ENCODE data around the gene IMP3.
A peak's percentile ranks its signal among the peaks of the same experiment; 100 is the strongest.

IMP3 gene

DNA sequence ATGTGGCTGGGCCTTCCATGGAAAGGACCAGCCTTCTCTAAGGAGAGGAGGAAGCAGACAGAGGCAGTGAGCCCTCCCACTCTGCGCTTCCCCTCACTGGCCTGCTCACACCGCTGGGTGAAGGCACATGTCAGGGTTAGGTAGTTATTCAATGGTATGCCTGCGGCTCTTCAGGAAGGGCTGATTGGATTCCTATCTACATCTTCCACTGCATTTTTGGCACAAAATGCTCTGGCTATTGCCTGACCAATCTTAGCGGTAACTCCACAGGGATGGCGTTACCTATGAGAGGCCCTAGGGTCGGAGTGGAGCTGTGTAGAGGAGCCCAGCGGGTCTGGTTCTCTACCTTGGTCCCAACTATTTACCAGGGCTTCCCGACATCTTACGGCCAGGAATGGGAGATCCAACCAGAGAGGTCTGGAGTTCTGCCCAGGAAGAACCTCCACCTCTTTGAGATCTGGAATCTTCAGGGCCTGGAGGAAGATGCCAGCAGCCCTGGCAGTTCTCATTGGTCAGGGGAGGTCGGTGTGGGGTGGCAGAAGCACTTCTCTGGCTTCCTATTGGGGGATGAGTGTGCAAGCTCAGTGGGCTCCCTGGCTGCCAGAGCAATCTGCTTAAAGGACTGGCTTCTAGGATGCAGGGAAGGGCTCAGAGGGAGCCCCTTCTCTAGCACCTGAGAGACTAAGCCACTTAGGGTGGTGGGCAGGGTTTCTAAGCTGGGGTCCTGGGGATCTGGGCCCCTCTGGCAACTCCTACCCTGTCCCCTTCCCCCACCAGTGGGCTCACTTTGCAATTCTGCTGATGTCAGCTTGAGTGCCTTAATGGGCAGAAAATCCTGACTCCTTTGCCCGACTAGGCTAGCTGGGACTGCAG, 31.9 kb upstream of the IMP3 start:
- no peak for DNase-seq (ENCODE audit: extremely low read depth, low read depth)
- H3K4me3 ChIP-seq (replicated peaks; ENCODE audit: low read depth, low read length): no peak overlapping the region
- TF ChIP-seq, protein P1, sequence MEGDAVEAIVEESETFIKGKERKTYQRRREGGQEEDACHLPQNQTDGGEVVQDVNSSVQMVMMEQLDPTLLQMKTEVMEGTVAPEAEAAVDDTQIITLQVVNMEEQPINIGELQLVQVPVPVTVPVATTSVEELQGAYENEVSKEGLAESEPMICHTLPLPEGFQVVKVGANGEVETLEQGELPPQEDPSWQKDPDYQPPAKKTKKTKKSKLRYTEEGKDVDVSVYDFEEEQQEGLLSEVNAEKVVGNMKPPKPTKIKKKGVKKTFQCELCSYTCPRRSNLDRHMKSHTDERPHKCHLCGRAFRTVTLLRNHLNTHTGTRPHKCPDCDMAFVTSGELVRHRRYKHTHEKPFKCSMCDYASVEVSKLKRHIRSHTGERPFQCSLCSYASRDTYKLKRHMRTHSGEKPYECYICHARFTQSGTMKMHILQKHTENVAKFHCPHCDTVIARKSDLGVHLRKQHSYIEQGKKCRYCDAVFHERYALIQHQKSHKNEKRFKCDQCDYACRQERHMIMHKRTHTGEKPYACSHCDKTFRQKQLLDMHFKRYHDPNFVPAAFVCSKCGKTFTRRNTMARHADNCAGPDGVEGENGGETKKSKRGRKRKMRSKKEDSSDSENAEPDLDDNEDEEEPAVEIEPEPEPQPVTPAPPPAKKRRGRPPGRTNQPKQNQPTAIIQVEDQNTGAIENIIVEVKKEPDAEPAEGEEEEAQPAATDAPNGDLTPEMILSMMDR (IDR thresholded peaks at IDR 0.05; ENCODE audit: low read depth, low read length, missing control alignments): no peak

DNA sequence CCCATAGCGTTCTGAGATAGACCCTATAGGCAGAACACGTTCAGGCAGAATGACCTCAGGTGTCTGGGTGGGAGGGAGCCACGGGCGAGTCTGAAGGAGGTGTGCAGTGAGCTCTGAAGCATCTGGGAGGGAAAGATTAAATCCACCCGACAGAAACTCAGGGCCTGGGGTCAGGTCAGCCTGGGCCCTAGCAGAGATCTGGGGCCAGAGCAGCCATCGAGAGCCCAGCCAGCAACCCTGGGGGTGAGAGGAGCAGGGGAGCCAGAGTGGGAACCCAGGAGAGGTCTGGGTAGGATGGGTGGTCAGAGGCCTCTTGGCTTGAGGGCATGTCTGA, 29.8 kb upstream of the IMP3 start:
- no peak overlapping the region for H3K4me3 ChIP-seq (replicated peaks; ENCODE audit: low read depth, low read length)
- DNase-seq (ENCODE audit: extremely low read depth, low read depth): no peak
- TF ChIP-seq, protein P1 (IDR thresholded peaks at IDR 0.05; ENCODE audit: low read depth, low read length, missing control alignments): no peak

DNA sequence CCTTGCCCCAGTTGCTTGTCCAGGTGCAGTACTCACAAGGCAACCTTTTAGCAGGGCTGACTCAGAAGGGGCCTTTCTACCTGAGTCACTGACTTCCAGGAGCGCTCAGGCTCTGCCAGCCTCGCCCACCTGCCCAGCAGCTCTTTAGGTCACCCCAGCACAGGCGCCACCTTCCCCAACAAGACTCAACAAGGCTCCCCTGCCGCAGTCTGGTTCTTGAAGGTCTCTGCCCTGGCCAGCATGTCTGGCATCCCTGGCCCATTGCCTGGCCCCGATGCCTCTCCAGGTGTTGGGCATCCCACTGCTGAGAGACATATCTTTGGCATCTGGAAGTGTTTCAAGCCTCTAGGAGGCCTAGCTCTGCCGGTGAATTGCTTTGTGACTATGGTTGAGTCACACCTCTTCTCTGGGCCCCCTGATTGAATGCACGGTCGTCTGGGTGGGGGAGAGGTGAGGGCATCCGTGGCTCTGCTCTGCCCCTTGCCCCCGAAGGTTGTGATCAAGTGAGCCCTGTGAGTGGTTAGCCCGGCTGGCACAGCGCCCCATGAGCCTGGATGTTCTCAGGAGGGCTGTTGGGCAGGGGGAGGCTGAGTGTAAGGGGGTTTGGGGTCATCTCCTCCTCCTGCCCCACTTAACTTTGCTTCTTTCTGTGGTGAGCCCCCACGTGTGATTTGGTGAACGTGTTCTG, 29.3 kb upstream of the IMP3 start:
- DNase-seq (ENCODE audit: extremely low read depth, low read depth): no peak
- H3K4me3 ChIP-seq (replicated peaks; ENCODE audit: low read depth, low read length): no peak overlapping the region
- TF ChIP-seq, protein P1 (IDR thresholded peaks at IDR 0.05; ENCODE audit: low read depth, low read length, missing control alignments): no peak

DNA sequence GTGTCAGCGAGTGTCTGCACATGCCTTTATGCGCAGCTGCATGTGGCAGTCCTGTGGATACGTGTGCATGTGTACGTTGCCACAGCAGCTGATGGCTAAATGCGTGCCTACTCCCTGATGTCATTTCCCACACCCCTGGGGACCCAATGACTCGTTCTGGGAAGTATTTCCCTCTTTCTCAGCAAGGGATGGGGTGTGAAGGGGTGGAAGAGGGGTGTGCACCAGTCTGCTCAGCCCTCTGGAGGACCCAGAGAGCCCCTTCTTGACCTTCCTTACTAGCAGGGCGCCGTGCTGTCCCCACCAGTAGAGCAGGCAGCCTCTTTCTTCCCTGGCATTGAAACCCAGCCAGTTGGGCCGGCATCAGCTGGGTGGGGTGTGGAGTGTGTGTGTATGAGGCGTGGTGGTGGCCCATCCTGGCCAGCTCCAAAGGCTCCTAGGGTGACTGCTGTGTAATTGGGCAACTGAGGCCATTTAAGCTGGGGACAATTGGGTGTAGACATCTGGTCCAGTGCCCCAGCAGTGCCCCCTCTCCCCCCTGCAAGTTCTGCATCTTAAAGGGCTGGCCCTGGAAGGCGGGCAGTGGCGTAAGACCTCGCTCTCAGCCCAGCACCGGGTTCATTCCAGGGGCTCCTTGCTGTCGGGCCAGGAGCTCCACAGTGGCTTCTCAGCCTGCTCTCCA, 26.9 kb upstream of the IMP3 start:
- peak; percentile 94 for DNase-seq (ENCODE audit: extremely low read depth, low read depth)
- TF ChIP-seq, protein P1 (IDR thresholded peaks at IDR 0.05; ENCODE audit: low read depth, low read length, missing control alignments): no peak
- H3K4me3 ChIP-seq (replicated peaks; ENCODE audit: low read depth, low read length): no peak overlapping the region

DNA sequence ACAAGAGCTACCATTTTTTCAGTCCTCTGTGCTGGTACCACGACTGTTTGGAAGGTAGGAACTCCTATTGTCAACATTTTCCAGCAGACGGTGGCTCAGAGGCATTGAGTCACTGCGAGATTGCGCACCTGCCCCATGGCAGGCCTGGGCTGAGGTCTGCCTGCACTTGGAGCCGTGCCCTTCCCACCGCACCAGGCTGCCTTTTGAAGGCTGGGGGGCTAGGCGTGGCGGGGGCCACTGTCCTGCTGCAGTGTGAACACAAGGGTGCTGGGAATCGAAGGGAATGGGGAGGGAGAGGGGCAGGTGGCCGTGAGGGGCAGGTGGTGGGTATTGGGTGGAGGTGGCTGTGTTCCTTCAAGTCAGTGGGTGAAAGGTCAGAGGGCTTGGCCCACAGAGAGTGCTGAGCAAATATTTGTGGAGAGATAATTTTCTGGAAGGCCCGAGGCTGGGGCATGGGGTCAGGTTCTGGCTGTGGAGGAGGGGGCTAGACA, 24.0 kb upstream of the IMP3 start:
- H3K4me3 ChIP-seq (replicated peaks; ENCODE audit: low read depth, low read length): no peak overlapping the region
- TF ChIP-seq, protein P1 (IDR thresholded peaks at IDR 0.05; ENCODE audit: low read depth, low read length, missing control alignments): no peak
- DNase-seq (ENCODE audit: extremely low read depth, low read depth): no peak

DNA sequence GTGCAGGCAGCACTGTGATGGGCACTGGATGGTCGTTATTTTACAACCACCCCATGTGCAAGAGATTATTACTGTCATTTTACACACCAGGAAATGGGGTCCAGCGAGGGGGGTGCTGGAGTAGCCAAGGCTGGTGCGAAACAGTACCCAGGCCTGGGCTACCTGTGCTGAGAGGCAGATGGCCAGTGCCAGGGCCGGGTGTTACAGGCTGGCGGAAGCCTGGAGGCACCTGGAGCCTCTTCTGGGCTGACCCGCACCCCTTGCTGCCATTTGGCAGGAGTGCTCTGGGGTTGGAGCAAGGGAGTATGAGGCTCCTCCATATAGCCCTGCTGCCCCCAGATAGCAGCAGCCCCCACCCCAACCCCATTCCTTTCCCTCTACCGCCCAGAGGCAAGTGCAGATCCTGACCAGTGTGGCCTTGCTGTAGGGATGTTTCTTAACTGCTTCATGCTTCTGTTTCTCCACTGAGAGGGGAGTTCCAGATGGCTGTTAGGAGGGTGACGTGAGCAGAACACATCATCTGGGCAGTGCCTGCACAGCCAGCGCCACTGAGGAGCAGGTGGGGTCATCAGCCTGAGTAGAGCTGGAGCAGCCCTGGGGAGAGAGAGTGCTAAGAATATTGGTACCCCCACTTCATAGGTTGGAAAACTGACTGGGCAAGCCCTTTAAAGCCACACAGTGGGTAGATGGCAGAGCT, 22.9 kb upstream of the IMP3 start:
- H3K4me3 ChIP-seq (replicated peaks; ENCODE audit: low read depth, low read length): no peak overlapping the region
- TF ChIP-seq, protein P1 (IDR thresholded peaks at IDR 0.05; ENCODE audit: low read depth, low read length, missing control alignments): no peak
- DNase-seq (ENCODE audit: extremely low read depth, low read depth): no peak
